PFSK-1 (cell line): ENCODE results near the gene AP3S2.

Source experiments
- FOXP2 ChIP-seq: optimal IDR thresholded peaks from 2 replicates; pipeline ENCODE3; 2011; ENCODE audit warnings: borderline replicate concordance, control low read depth, inconsistent platforms; ENCODE audit not compliant: insufficient read depth; ENCODE audit errors: extremely low read length, extremely low read depth
- POLR2AphosphoS5 ChIP-seq: IDR thresholded peaks from 2 replicates; pipeline ENCODE4 v1.6.1; 2012; ENCODE audit warnings: low read depth, mild to moderate bottlenecking, control low read depth, low read length, moderate library complexity
- SIN3A ChIP-seq: IDR thresholded peaks from 2 replicates; pipeline ENCODE4 v1.6.1; 2012; ENCODE audit warnings: mild to moderate bottlenecking, low read length, moderate library complexity, borderline replicate concordance; ENCODE audit not compliant: insufficient read depth
- TAF1 ChIP-seq: IDR thresholded peaks from 2 replicates; pipeline ENCODE4 v1.6.1; 2012; ENCODE audit warnings: low read length, control low read depth, borderline replicate concordance; ENCODE audit not compliant: insufficient read depth
- TF ChIP-seq, protein P1 (sequence below), 2 experiments: IDR thresholded peaks; 2 replicates each; pipeline versions ENCODE4 v1.6.1 to v1.8.0; 2011 to 2012; ENCODE audit warnings: low read depth in 2 of 2, low read length in 2 of 2, control low read depth in 1 of 2, inconsistent platforms in 1 of 2, mild to moderate bottlenecking in 1 of 2, moderate library complexity in 1 of 2; ENCODE audit not compliant: insufficient read depth in 1 of 2

Gene AP3S2

DNA sequence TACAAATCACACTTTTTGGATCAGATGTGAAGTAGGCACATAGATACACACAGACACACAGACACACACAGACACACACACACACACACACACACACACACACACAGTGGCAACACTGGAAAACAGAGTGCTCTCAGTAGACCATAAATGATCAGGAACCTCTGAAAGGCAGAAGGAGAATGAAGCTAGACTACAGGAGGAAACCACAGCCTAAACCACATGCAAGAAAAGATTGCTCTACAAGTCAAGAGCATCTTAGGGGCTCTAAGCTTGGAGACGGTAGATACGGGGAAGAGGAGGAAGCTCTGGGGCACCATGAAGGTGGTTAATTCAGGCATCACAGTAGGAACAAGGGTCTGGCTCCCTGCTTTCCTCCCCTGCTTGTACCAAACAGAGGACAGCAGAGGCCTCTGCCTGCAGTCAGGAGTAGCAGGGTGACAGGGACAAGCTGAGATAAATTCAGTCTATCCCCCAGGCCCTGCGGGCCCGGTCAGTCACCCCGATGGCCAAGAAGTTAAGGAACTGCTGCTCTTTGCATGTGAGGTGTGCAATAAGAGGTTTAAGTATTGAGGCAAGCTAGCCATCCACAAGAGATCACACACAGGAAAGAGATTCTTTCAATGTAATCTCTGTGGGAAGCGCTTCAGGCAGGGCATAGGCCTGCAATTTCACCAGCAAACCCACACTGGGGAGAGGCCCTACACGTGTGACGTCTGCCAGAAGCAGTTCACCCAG lies 42.4 kb upstream of the AP3S2 start:
- TF ChIP-seq FOXP2: no peak
- TF ChIP-seq, protein P1, sequence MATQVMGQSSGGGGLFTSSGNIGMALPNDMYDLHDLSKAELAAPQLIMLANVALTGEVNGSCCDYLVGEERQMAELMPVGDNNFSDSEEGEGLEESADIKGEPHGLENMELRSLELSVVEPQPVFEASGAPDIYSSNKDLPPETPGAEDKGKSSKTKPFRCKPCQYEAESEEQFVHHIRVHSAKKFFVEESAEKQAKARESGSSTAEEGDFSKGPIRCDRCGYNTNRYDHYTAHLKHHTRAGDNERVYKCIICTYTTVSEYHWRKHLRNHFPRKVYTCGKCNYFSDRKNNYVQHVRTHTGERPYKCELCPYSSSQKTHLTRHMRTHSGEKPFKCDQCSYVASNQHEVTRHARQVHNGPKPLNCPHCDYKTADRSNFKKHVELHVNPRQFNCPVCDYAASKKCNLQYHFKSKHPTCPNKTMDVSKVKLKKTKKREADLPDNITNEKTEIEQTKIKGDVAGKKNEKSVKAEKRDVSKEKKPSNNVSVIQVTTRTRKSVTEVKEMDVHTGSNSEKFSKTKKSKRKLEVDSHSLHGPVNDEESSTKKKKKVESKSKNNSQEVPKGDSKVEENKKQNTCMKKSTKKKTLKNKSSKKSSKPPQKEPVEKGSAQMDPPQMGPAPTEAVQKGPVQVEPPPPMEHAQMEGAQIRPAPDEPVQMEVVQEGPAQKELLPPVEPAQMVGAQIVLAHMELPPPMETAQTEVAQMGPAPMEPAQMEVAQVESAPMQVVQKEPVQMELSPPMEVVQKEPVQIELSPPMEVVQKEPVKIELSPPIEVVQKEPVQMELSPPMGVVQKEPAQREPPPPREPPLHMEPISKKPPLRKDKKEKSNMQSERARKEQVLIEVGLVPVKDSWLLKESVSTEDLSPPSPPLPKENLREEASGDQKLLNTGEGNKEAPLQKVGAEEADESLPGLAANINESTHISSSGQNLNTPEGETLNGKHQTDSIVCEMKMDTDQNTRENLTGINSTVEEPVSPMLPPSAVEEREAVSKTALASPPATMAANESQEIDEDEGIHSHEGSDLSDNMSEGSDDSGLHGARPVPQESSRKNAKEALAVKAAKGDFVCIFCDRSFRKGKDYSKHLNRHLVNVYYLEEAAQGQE (IDR thresholded peaks at IDR 0.05; ENCODE audit: insufficient read depth in 1 of 2, low read depth in 2 of 2, low read length in 2 of 2): no peak
- TF ChIP-seq POLR2AphosphoS5: no peak
- no peak for TF ChIP-seq TAF1
- TF ChIP-seq SIN3A: no peak

DNA sequence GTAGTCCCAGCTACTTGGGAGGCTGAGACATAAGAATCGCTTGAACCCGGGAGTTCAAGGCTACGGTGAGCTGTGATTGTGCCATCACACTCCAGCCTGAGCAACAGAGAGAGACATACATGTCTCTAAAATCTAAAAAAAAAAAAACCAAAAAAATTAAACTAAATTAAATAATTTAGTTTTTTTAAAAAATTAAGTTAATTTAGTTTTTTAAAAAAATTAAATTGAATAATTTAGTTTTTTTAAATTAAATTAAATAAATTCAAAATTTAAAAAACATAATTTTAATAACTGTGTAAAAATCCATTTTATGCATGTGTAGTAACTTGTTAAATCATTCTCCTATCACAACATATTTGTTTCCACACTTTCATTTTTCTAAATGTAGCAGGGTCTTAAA lies 39.1 kb upstream of the AP3S2 start:
- TF ChIP-seq SIN3A: no peak
- no peak for TF ChIP-seq TAF1
- TF ChIP-seq FOXP2: no peak
- TF ChIP-seq, protein P1 (IDR thresholded peaks at IDR 0.05; ENCODE audit: insufficient read depth in 1 of 2, low read depth in 2 of 2, low read length in 2 of 2): no peak
- no peak for TF ChIP-seq POLR2AphosphoS5

DNA sequence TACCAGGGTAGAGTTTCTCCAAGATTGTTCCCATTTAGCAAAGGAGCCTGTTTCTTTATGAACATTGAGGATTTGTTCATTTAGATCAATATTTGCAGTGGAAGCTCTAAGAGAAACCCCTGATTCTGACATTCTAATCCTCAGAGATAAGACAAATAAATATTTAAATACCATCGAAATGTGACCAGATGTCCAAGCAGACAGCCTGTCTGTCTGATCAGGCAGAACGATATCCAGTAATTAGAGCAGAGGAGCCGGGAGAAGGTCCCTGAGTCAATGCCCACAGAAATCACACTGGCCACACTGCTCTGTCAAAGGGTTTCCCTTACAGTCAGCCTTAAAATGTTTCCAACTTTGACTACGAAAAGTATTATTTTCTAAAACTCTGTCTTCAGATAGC lies 34.6 kb upstream of the AP3S2 start:
- TF ChIP-seq SIN3A (no peak), TAF1 (no peak), POLR2AphosphoS5 (no peak), FOXP2 (no peak)
- TF ChIP-seq, protein P1 (IDR thresholded peaks at IDR 0.05; ENCODE audit: insufficient read depth in 1 of 2, low read depth in 2 of 2, low read length in 2 of 2): no peak

DNA sequence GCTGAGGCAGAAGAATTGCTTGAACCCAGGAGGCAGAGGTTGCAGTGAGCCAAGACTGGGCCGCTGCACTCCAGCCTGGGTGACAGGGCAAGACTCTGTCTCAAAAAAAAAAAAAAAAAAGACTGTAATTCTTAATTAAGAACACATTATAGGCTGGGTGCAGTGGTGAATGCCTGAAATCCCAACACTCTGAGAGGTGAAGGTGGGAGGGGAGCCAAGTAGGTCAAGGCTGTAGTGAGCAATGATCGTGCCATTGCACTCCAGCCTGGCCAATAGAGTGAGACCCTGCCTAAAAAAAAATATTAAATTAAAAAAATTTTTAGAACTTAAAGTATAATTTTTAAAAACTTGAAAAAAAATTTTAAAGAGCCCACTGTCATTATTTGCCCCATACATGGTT lies 32.4 kb upstream of the AP3S2 start:
- TF ChIP-seq TAF1: no peak
- no peak for TF ChIP-seq SIN3A
- no peak for TF ChIP-seq POLR2AphosphoS5

DNA sequence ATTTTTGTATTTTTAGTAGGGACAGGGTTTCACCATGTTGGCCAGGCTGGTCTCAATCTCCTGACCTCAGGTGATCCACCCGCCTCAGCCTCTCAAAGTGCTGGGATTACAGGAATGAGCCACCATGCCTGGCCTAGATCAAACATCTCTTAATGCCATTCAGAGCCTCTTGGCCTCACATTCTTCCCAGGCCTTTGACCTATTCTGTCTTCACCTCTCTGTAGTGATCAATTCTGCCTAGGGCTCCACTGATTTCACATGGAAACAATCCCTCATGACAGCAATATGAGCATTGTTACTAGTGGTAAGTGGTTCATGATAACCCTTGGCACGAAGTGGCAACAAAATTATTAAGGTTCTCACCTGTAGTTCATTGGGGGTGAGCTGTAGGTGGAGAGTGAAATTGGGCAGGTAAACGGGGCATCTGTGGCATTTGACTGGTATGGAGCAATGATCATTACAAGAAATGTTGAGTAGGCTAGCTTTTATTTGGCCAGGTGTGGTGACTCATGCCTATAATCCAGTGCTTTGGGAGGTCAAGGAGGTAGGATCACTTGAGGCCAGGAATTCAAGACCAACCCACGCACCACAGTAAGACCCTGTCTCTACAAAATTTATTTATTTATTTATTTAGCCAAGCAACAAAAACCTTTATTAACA lies 23.8 kb upstream of the AP3S2 start:
- no peak for TF ChIP-seq TAF1

DNA sequence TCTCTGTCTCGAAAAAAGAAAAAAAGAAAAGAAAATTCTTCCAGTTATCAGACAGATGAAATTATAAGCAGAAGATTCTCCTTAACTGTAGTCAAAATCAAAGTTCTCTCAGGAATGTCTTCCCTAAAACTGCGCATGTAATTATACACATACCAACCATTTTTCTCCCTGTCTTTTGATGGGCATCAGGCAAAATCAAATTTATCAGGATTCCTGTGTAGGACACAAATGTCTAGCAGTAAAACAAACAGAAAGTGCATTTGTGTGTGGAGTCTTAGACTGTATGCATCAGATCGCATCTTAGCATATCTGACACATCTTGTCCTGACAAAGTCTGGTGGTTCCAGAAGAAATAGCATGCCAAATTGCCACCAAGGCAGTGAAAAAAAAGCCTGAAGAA lies 22.9 kb upstream of the AP3S2 start:
- TF ChIP-seq FOXP2 (no peak), POLR2AphosphoS5 (no peak), SIN3A (no peak), TAF1 (no peak)
- TF ChIP-seq, protein P1 (IDR thresholded peaks at IDR 0.05; ENCODE audit: insufficient read depth in 1 of 2, low read depth in 2 of 2, low read length in 2 of 2): no peak
